Measurements from ENCODE around the gene DLX2. TPM values are rescaled to one million over a fixed set of nuclear protein-coding genes. Genes with fewer than 3 reads are reported as not detected.
"Not testable (repeated sequence)": the region's sequence is repeated elsewhere in the genome, so short reads cannot be mapped to it uniquely, and the experiment has no call there.

Gene DLX2
- total RNA-seq, 2 experiments from 2014 or later = not detected

- Mint-ChIP-seq H3K4me3 (no peak overlapping the region), H3K27ac (no peak overlapping the region), H3K27me3 (peaks cover 28% of the 10 kb centered on the region), H3K9me3 (no peaks in the 10 kb centered on the region), H3K4me1 (no peaks in the 10 kb centered on the region), H3K36me3 (ENCODE audit: low read depth) (no peaks in the 10 kb centered on the region)
- POLR2A ChIA-PET = interaction anchor here (0.7 kb wide), 1 partner anchor 343 kb away, joined by 3 read pairs; no protein-coding TSS in a partner anchor
- DNase-seq = no peak
- CTCF ChIA-PET = interaction anchor here (0.6 to 1.0 kb wide), 2 partner anchors 7 to 8 kb away, joined by 3 read pairs; no protein-coding TSS in a partner anchor
These were observed 16.4 kb upstream of the DLX2 start for GRCh38 chr2:172119089-172119488.

GRCh38 chr2:172116107-172116506 lies 13.4 kb upstream of the DLX2 start:
- Mint-ChIP-seq H3K27me3 (peaks cover 35% of the 10 kb centered on the region), H3K36me3 (ENCODE audit: low read depth) (no peaks in the 10 kb centered on the region), H3K9me3 (no peaks in the 10 kb centered on the region), H3K27ac (no peak overlapping the region), H3K4me3 (no peak overlapping the region), H3K4me1 (no peaks in the 10 kb centered on the region)
- POLR2A ChIA-PET = no interaction called here
- no peak for DNase-seq
- CTCF ChIA-PET = interaction anchor here (1.6 to 3.0 kb wide), 2 partner anchors 10 to 11 kb away, joined by 10 to 27 read pairs; no protein-coding TSS in a partner anchor

GRCh38 chr2:172114579-172114978 lies 11.9 kb upstream of the DLX2 start:
- no peak overlapping the region for H3K27ac Mint-ChIP-seq
- no peaks in the 10 kb centered on the region for H3K36me3 Mint-ChIP-seq (ENCODE audit: low read depth)
- H3K4me1 Mint-ChIP-seq = no peaks in the 10 kb centered on the region
- H3K9me3 Mint-ChIP-seq = no peaks in the 10 kb centered on the region
- no peak overlapping the region for H3K4me3 Mint-ChIP-seq
- POLR2A ChIA-PET = no interaction called here
- DNase-seq = no peak
- peaks cover 37% of the 10 kb centered on the region for H3K27me3 Mint-ChIP-seq
- CTCF ChIA-PET = interaction anchor here (3.0 kb wide), 1 partner anchor 13 kb away, joined by 27 read pairs; no protein-coding TSS in a partner anchor

- H3K4me3 Mint-ChIP-seq; H3K36me3 Mint-ChIP-seq (ENCODE audit: low read depth); H3K9me3 Mint-ChIP-seq; H3K4me1 Mint-ChIP-seq; H3K27ac Mint-ChIP-seq; POLR2A ChIA-PET; DNase-seq: not testable (repeated sequence)
- peaks cover 37% of the 10 kb centered on the region for H3K27me3 Mint-ChIP-seq
- CTCF ChIA-PET = interaction anchor here (1.2 to 3.0 kb wide), 3 partner anchors 13 to 420 kb away, joined by 3 to 27 read pairs (median 7); no protein-coding TSS in a partner anchor
These were observed 11.5 kb upstream of the DLX2 start for GRCh38 chr2:172114176-172114575.

- Mint-ChIP-seq H3K27ac (no peak overlapping the region), H3K36me3 (ENCODE audit: low read depth) (no peaks in the 10 kb centered on the region), H3K4me3 (no peak overlapping the region), H3K4me1 (no peaks in the 10 kb centered on the region), H3K27me3 (peaks cover 33% of the 10 kb centered on the region), H3K9me3 (no peaks in the 10 kb centered on the region)
- POLR2A ChIA-PET = interaction anchor here (1.3 kb wide), 1 partner anchor 32 kb away, joined by 4 read pairs; no protein-coding TSS in a partner anchor
- no peak for DNase-seq
- CTCF ChIA-PET = interaction anchor here (1.2 to 3.0 kb wide), 6 partner anchors 9 to 419 kb away, joined by 3 to 27 read pairs (median 6); partner anchors contain the start of gene DLX2
These were observed 10.9 kb upstream of the DLX2 start for GRCh38 chr2:172113617-172114016.

GRCh38 chr2:172109988-172110811 lies 7.5 kb upstream of the DLX2 start:
- peaks cover 60% of the 10 kb centered on the region for H3K27me3 Mint-ChIP-seq
- ChIA-PET POLR2A (no interaction called here), CTCF (no interaction called here)
- no peak overlapping the region for H3K4me3 Mint-ChIP-seq
- DNase-seq = no peak
- H3K4me1 Mint-ChIP-seq = peaks cover 23% of the 10 kb centered on the region
- H3K27ac Mint-ChIP-seq = no peak overlapping the region
- no peaks in the 10 kb centered on the region for H3K9me3 Mint-ChIP-seq
- H3K36me3 Mint-ChIP-seq (ENCODE audit: low read depth) = no peaks in the 10 kb centered on the region

- H3K27me3 Mint-ChIP-seq = peaks cover 60% of the 10 kb centered on the region
- H3K27ac Mint-ChIP-seq = no peak overlapping the region
- peaks cover 24% of the 10 kb centered on the region for H3K4me1 Mint-ChIP-seq
- H3K36me3 Mint-ChIP-seq (ENCODE audit: low read depth) = no peaks in the 10 kb centered on the region
- no peak overlapping the region for H3K4me3 Mint-ChIP-seq
- H3K9me3 Mint-ChIP-seq = no peaks in the 10 kb centered on the region
- POLR2A ChIA-PET = no interaction called here
- CTCF ChIA-PET = interaction anchor here (1.0 kb wide), 1 partner anchor 299 kb away, joined by 3 read pairs; no protein-coding TSS in a partner anchor
- DNase-seq = no peak
These were observed 6.7 kb upstream of the DLX2 start for GRCh38 chr2:172109256-172109987.

- ChIA-PET CTCF (interaction anchor here (1.0 kb wide), 1 partner anchor 298 kb away, joined by 3 read pairs; no protein-coding TSS in a partner anchor), POLR2A (no interaction called here)
- H3K36me3 Mint-ChIP-seq (ENCODE audit: low read depth) = no peaks in the 10 kb centered on the region
These were observed 5.9 kb upstream of the DLX2 start for GRCh38 chr2:172108587-172108930.

GRCh38 chr2:172107690-172108586 lies 5.2 kb upstream of the DLX2 start:
- peaks cover 38% of the 10 kb centered on the region for H3K4me1 Mint-ChIP-seq
- POLR2A ChIA-PET = no interaction called here
- no peak for DNase-seq
- H3K27ac Mint-ChIP-seq = no peak overlapping the region
- H3K27me3 Mint-ChIP-seq = peaks cover 70% of the 10 kb centered on the region
- H3K9me3 Mint-ChIP-seq = no peaks in the 10 kb centered on the region
- peaks cover under 1% of the 10 kb centered on the region for H3K36me3 Mint-ChIP-seq (ENCODE audit: low read depth)
- H3K4me3 Mint-ChIP-seq = no peak overlapping the region
- CTCF ChIA-PET = interaction anchor here (1.4 to 5.5 kb wide), 6 partner anchors 8 to 405 kb away, joined by 3 to 64 read pairs (median 9); no protein-coding TSS in a partner anchor

More at GRCh38 chr2:172108587-172108930, 5.9 kb upstream of the DLX2 start:
- H3K27ac Mint-ChIP-seq = no peak overlapping the region
- H3K27me3 Mint-ChIP-seq = peaks cover 66% of the 10 kb centered on the region
- H3K4me1 Mint-ChIP-seq = peaks cover 32% of the 10 kb centered on the region
- H3K4me3 Mint-ChIP-seq = no peak overlapping the region
- DNase-seq = no peak
- H3K9me3 Mint-ChIP-seq = no peaks in the 10 kb centered on the region

GRCh38 chr2:172106108-172106961 lies 3.6 kb upstream of the DLX2 start:
- ChIA-PET POLR2A (interaction anchor here (0.7 to 1.7 kb wide), 3 partner anchors 356 to 402 kb away, joined by 3 to 4 read pairs (median 4); no protein-coding TSS in a partner anchor), CTCF (interaction anchor here (0.7 to 5.5 kb wide), 26 partner anchors 9 to 507 kb away, joined by 3 to 64 read pairs (median 4); partner anchors contain the start of gene DLX1)
- Mint-ChIP-seq H3K27ac (no peak overlapping the region), H3K9me3 (no peaks in the 10 kb centered on the region), H3K36me3 (ENCODE audit: low read depth) (peaks cover 6% of the 10 kb centered on the region), H3K4me1 (peaks cover 51% of the 10 kb centered on the region), H3K27me3 (peaks cover 78% of the 10 kb centered on the region), H3K4me3 (peak overlapping the region; percentile 64)
- DNase-seq = peak; percentile 62

GRCh38 chr2:172105471-172106107 lies 2.9 kb upstream of the DLX2 start:
- POLR2A ChIA-PET = interaction anchor here (1.5 to 1.7 kb wide), 2 partner anchors 356 to 400 kb away, joined by 4 read pairs; no protein-coding TSS in a partner anchor
- Mint-ChIP-seq H3K27me3 (peaks cover 83% of the 10 kb centered on the region), H3K36me3 (ENCODE audit: low read depth) (peaks cover 6% of the 10 kb centered on the region), H3K4me3 (peak overlapping the region; percentile 64), H3K9me3 (no peaks in the 10 kb centered on the region), H3K27ac (no peak overlapping the region), H3K4me1 (peaks cover 57% of the 10 kb centered on the region)
- no peak for DNase-seq
- CTCF ChIA-PET = interaction anchor here (0.7 to 5.5 kb wide), 23 partner anchors 8 to 506 kb away, joined by 3 to 64 read pairs (median 5); partner anchors contain the start of genes DLX1 and SLC25A12

Data from activated CD4-positive, alpha-beta memory T cell treated with anti-CD3 and anti-CD28 coated beads, Interleukin-2, amount 10 ng/mL, durations not matched to agents 7 days and 5 days (primary cell).